ENCODE measurements around the gene RAPH1.
"Not testable (repeated sequence)": the region's sequence is repeated elsewhere in the genome, so short reads cannot be mapped to it uniquely, and the experiment has no call there.

RAPH1 gene

GRCh38 chr2:203476881-203477280 lies 58.2 kb downstream of the RAPH1 start:
- DNase-seq, result no peak

- DNase-seq, result no peak
Observed at GRCh38 chr2:203471323-203471722, 63.8 kb downstream of the RAPH1 start.

GRCh38 chr2:203470371-203470770 lies 64.7 kb downstream of the RAPH1 start:
- no peak for DNase-seq

- no peak for DNase-seq
Observed at GRCh38 chr2:203469546-203469945, 65.6 kb downstream of the RAPH1 start.

GRCh38 chr2:203463266-203463678 lies 71.8 kb downstream of the RAPH1 start:
- DNase-seq, result no peak

- DNase-seq, result no peak
Observed at GRCh38 chr2:203462308-203462707, 72.8 kb downstream of the RAPH1 start.

GRCh38 chr2:203461746-203462145 lies 73.4 kb downstream of the RAPH1 start:
- no peak for DNase-seq

- DNase-seq, result no peak
Observed at GRCh38 chr2:203455209-203455608, 79.9 kb downstream of the RAPH1 start.

- DNase-seq, result no peak
Observed at GRCh38 chr2:203453858-203454451, 81.1 kb downstream of the RAPH1 start.

GRCh38 chr2:203451689-203452088 lies 83.4 kb downstream of the RAPH1 start:
- DNase-seq, result no peak

GRCh38 chr2:203451011-203451410 lies 84.1 kb downstream of the RAPH1 start:
- DNase-seq, result no peak

GRCh38 chr2:203450561-203450960 lies 84.5 kb downstream of the RAPH1 start:
- no peak for DNase-seq

GRCh38 chr2:203446780-203447179 lies 88.3 kb downstream of the RAPH1 start:
- no peak for DNase-seq

GRCh38 chr2:203446071-203446481 lies 89.0 kb downstream of the RAPH1 start:
- DNase-seq, result no peak

- DNase-seq, result no peak
Observed at GRCh38 chr2:203444738-203445137, 90.4 kb downstream of the RAPH1 start.

- no peak for DNase-seq
Observed at GRCh38 chr2:203442463-203442862, 92.6 kb downstream of the RAPH1 start.

- DNase-seq, result no peak
Observed at GRCh38 chr2:203441463-203441862, 93.6 kb downstream of the RAPH1 start.

- no peak for DNase-seq
Observed at GRCh38 chr2:203440671-203441070, 94.4 kb downstream of the RAPH1 start.

GRCh38 chr2:203438528-203438927 lies 96.6 kb downstream of the RAPH1 start:
- DNase-seq, result no peak

GRCh38 chr2:203437511-203437910 lies 97.6 kb downstream of the RAPH1 start:
- no peak for DNase-seq

- no peak for DNase-seq
Observed at GRCh38 chr2:203436496-203436895, 98.6 kb downstream of the RAPH1 start.

GRCh38 chr2:203432811-203433210 lies 102.3 kb downstream of the RAPH1 start:
- no peak for DNase-seq

- no peak for DNase-seq
Observed at GRCh38 chr2:203431391-203432185, 103.5 kb downstream of the RAPH1 start.

GRCh38 chr2:203429643-203430042 lies 105.5 kb downstream of the RAPH1 start:
- not testable (repeated sequence) for DNase-seq

- DNase-seq, result no peak
Observed at GRCh38 chr2:203427061-203427460, 108.0 kb downstream of the RAPH1 start.

Data from CD4-positive, alpha-beta T cell treated with Interleukin-15 for 1 hour (primary cell).